NT2/D1 (cell line): Measurements from ENCODE around the gene SUN2.

Source experiments
- SUZ12 ChIP-seq: IDR thresholded peaks from 2 replicates; pipeline ENCODE4 v1.6.1; 2011; ENCODE audit not compliant: insufficient read length, insufficient read depth; ENCODE audit errors: extremely low read depth
- YY1 ChIP-seq: IDR thresholded peaks from 2 replicates; pipeline ENCODE4 v1.6.1; 2011; ENCODE audit not compliant: insufficient read length, insufficient read depth
- ZNF274 ChIP-seq: IDR thresholded peaks from 2 replicates; pipeline ENCODE4 v1.6.1; 2011; ENCODE audit warnings: mild to moderate bottlenecking, low read depth, low read length

GRCh38 chr22:38789606-38790005, 33.8 kb upstream of the SUN2 start:
- TF ChIP-seq SUZ12 (no peak), YY1 (no peak), ZNF274 (no peak)
